ENCODE measurements around the gene RTTN.
A peak's percentile ranks its signal among the peaks of the same experiment; 100 is the strongest.
"Not testable (repeated sequence)": the region's sequence is repeated elsewhere in the genome, so short reads cannot be mapped to it uniquely, and the experiment has no call there.

RTTN gene

GRCh38 chr18:70110678-70111077, 94.8 kb downstream of the RTTN start:
- H3K36me3 Mint-ChIP-seq = peaks cover 34% of the 10 kb centered on the region
- no peak overlapping the region for H3K27ac Mint-ChIP-seq
- H3K27me3 Mint-ChIP-seq = no peaks in the 10 kb centered on the region
- no peaks in the 10 kb centered on the region for H3K9me3 Mint-ChIP-seq (ENCODE audit: low read depth)
- H3K4me1 Mint-ChIP-seq (ENCODE audit: low read depth) = no peaks in the 10 kb centered on the region
- H3K4me3 Mint-ChIP-seq = no peak overlapping the region

- H3K27me3 Mint-ChIP-seq = no peaks in the 10 kb centered on the region
- no peaks in the 10 kb centered on the region for H3K4me1 Mint-ChIP-seq (ENCODE audit: low read depth)
- H3K4me3 Mint-ChIP-seq = no peak overlapping the region
- no peak overlapping the region for H3K27ac Mint-ChIP-seq
- no peaks in the 10 kb centered on the region for H3K9me3 Mint-ChIP-seq (ENCODE audit: low read depth)
- peaks cover 29% of the 10 kb centered on the region for H3K36me3 Mint-ChIP-seq
Measured at GRCh38 chr18:70107091-70107490, 98.4 kb downstream of the RTTN start.

- H3K36me3 Mint-ChIP-seq = peaks cover 29% of the 10 kb centered on the region
- H3K9me3 Mint-ChIP-seq (ENCODE audit: low read depth); H3K27ac Mint-ChIP-seq; H3K4me1 Mint-ChIP-seq (ENCODE audit: low read depth); H3K27me3 Mint-ChIP-seq; H3K4me3 Mint-ChIP-seq: not testable (repeated sequence)
Measured at GRCh38 chr18:70102854-70103253, 102.6 kb downstream of the RTTN start.

- Mint-ChIP-seq H3K27ac (no peak overlapping the region), H3K4me1 (ENCODE audit: low read depth) (no peaks in the 10 kb centered on the region), H3K27me3 (no peaks in the 10 kb centered on the region), H3K36me3 (peaks cover 5% of the 10 kb centered on the region), H3K4me3 (no peak overlapping the region), H3K9me3 (ENCODE audit: low read depth) (peaks cover 5% of the 10 kb centered on the region)
Measured at GRCh38 chr18:70089858-70090257, 115.6 kb downstream of the RTTN start.

GRCh38 chr18:70086085-70086484, 119.4 kb downstream of the RTTN start:
- Mint-ChIP-seq H3K4me3 (no peak overlapping the region), H3K36me3 (peaks cover 4% of the 10 kb centered on the region), H3K27me3 (no peaks in the 10 kb centered on the region), H3K27ac (no peak overlapping the region), H3K4me1 (ENCODE audit: low read depth) (no peaks in the 10 kb centered on the region), H3K9me3 (ENCODE audit: low read depth) (no peaks in the 10 kb centered on the region)

- no peak overlapping the region for H3K27ac Mint-ChIP-seq
- peaks cover 7% of the 10 kb centered on the region for H3K36me3 Mint-ChIP-seq
- H3K4me1 Mint-ChIP-seq (ENCODE audit: low read depth) = no peaks in the 10 kb centered on the region
- H3K4me3 Mint-ChIP-seq = no peak overlapping the region
- no peaks in the 10 kb centered on the region for H3K27me3 Mint-ChIP-seq
- H3K9me3 Mint-ChIP-seq (ENCODE audit: low read depth) = no peaks in the 10 kb centered on the region
Measured at GRCh38 chr18:70085641-70086040, 119.8 kb downstream of the RTTN start.

GRCh38 chr18:70082430-70082829, 123.1 kb downstream of the RTTN start:
- H3K4me3 Mint-ChIP-seq = no peak overlapping the region
- H3K27ac Mint-ChIP-seq = peak overlapping the region; percentile 5
- H3K27me3 Mint-ChIP-seq = no peaks in the 10 kb centered on the region
- H3K36me3 Mint-ChIP-seq = peaks cover 10% of the 10 kb centered on the region
- H3K4me1 Mint-ChIP-seq (ENCODE audit: low read depth) = no peaks in the 10 kb centered on the region
- no peaks in the 10 kb centered on the region for H3K9me3 Mint-ChIP-seq (ENCODE audit: low read depth)

GRCh38 chr18:70078106-70078505, 127.4 kb downstream of the RTTN start:
- Mint-ChIP-seq H3K4me1 (ENCODE audit: low read depth) (no peaks in the 10 kb centered on the region), H3K4me3 (no peak overlapping the region), H3K36me3 (peaks cover 10% of the 10 kb centered on the region), H3K9me3 (ENCODE audit: low read depth) (no peaks in the 10 kb centered on the region), H3K27me3 (no peaks in the 10 kb centered on the region), H3K27ac (no peak overlapping the region)

GRCh38 chr18:70075906-70076305, 129.6 kb downstream of the RTTN start:
- Mint-ChIP-seq H3K4me3 (no peak overlapping the region), H3K4me1 (ENCODE audit: low read depth) (no peaks in the 10 kb centered on the region), H3K27me3 (no peaks in the 10 kb centered on the region), H3K27ac (no peak overlapping the region), H3K9me3 (ENCODE audit: low read depth) (no peaks in the 10 kb centered on the region), H3K36me3 (peaks cover 8% of the 10 kb centered on the region)

- Mint-ChIP-seq H3K4me1 (ENCODE audit: low read depth) (peaks cover 10% of the 10 kb centered on the region), H3K27ac (no peak overlapping the region), H3K27me3 (no peaks in the 10 kb centered on the region), H3K9me3 (ENCODE audit: low read depth) (no peaks in the 10 kb centered on the region), H3K4me3 (no peak overlapping the region), H3K36me3 (peaks cover 2% of the 10 kb centered on the region)
Measured at GRCh38 chr18:70074116-70074515, 131.4 kb downstream of the RTTN start.

GRCh38 chr18:70073432-70073831, 132.1 kb downstream of the RTTN start:
- H3K4me3 Mint-ChIP-seq = no peak overlapping the region
- H3K36me3 Mint-ChIP-seq = peaks cover 2% of the 10 kb centered on the region
- no peaks in the 10 kb centered on the region for H3K27me3 Mint-ChIP-seq
- H3K9me3 Mint-ChIP-seq (ENCODE audit: low read depth) = no peaks in the 10 kb centered on the region
- no peak overlapping the region for H3K27ac Mint-ChIP-seq
- peaks cover 10% of the 10 kb centered on the region for H3K4me1 Mint-ChIP-seq (ENCODE audit: low read depth)

- no peak overlapping the region for H3K27ac Mint-ChIP-seq
- no peaks in the 10 kb centered on the region for H3K27me3 Mint-ChIP-seq
- peaks cover 10% of the 10 kb centered on the region for H3K4me1 Mint-ChIP-seq (ENCODE audit: low read depth)
- no peaks in the 10 kb centered on the region for H3K9me3 Mint-ChIP-seq (ENCODE audit: low read depth)
- H3K36me3 Mint-ChIP-seq = peaks cover 3% of the 10 kb centered on the region
- no peak overlapping the region for H3K4me3 Mint-ChIP-seq
Measured at GRCh38 chr18:70072678-70073077, 132.8 kb downstream of the RTTN start.

GRCh38 chr18:70069965-70070364, 135.5 kb downstream of the RTTN start:
- H3K9me3 Mint-ChIP-seq (ENCODE audit: low read depth) = no peaks in the 10 kb centered on the region
- peaks cover 10% of the 10 kb centered on the region for H3K4me1 Mint-ChIP-seq (ENCODE audit: low read depth)
- H3K36me3 Mint-ChIP-seq = peaks cover 11% of the 10 kb centered on the region
- no peaks in the 10 kb centered on the region for H3K27me3 Mint-ChIP-seq
- H3K27ac Mint-ChIP-seq = no peak overlapping the region
- H3K4me3 Mint-ChIP-seq = no peak overlapping the region

GRCh38 chr18:70069382-70069781, 136.1 kb downstream of the RTTN start:
- Mint-ChIP-seq H3K27me3 (no peaks in the 10 kb centered on the region), H3K27ac (no peak overlapping the region), H3K9me3 (ENCODE audit: low read depth) (no peaks in the 10 kb centered on the region), H3K4me3 (no peak overlapping the region), H3K36me3 (peaks cover 10% of the 10 kb centered on the region), H3K4me1 (ENCODE audit: low read depth) (peaks cover 10% of the 10 kb centered on the region)

GRCh38 chr18:70068981-70069380, 136.5 kb downstream of the RTTN start:
- H3K36me3 Mint-ChIP-seq = peaks cover 10% of the 10 kb centered on the region
- H3K9me3 Mint-ChIP-seq (ENCODE audit: low read depth) = no peaks in the 10 kb centered on the region
- no peak overlapping the region for H3K4me3 Mint-ChIP-seq
- no peaks in the 10 kb centered on the region for H3K27me3 Mint-ChIP-seq
- peaks cover 10% of the 10 kb centered on the region for H3K4me1 Mint-ChIP-seq (ENCODE audit: low read depth)
- no peak overlapping the region for H3K27ac Mint-ChIP-seq

GRCh38 chr18:70059684-70060083, 145.8 kb downstream of the RTTN start:
- H3K4me3 Mint-ChIP-seq = no peak overlapping the region
- H3K9me3 Mint-ChIP-seq (ENCODE audit: low read depth) = no peaks in the 10 kb centered on the region
- no peaks in the 10 kb centered on the region for H3K27me3 Mint-ChIP-seq
- no peaks in the 10 kb centered on the region for H3K4me1 Mint-ChIP-seq (ENCODE audit: low read depth)
- H3K27ac Mint-ChIP-seq = no peak overlapping the region
- peaks cover 24% of the 10 kb centered on the region for H3K36me3 Mint-ChIP-seq

- Mint-ChIP-seq H3K9me3 (ENCODE audit: low read depth) (no peaks in the 10 kb centered on the region), H3K4me3 (no peak overlapping the region), H3K36me3 (peaks cover 24% of the 10 kb centered on the region), H3K4me1 (ENCODE audit: low read depth) (no peaks in the 10 kb centered on the region), H3K27me3 (no peaks in the 10 kb centered on the region), H3K27ac (no peak overlapping the region)
Measured at GRCh38 chr18:70058916-70059315, 146.6 kb downstream of the RTTN start.
